Stimulated activated CD4-positive, alpha-beta T cell treated with anti-CD3 and anti-CD28 coated beads, Interleukin-1b, Interleukin-23, amount 100 ng/mL, for 4 hours (primary cell): ENCODE data around the gene MED31.
A peak's percentile ranks its signal among the peaks of the same experiment; 100 is the strongest.
"Not testable (repeated sequence)": the region's sequence is repeated elsewhere in the genome, so short reads cannot be mapped to it uniquely, and the experiment has no call there.

Source experiments
- DNase-seq, 2 donors: peaks; one replicate each; pipeline ENCODE4 v3.0.0-alpha.2; 2020; ENCODE audit warnings: low read depth in 2 of 2

MED31 gene

DNA sequence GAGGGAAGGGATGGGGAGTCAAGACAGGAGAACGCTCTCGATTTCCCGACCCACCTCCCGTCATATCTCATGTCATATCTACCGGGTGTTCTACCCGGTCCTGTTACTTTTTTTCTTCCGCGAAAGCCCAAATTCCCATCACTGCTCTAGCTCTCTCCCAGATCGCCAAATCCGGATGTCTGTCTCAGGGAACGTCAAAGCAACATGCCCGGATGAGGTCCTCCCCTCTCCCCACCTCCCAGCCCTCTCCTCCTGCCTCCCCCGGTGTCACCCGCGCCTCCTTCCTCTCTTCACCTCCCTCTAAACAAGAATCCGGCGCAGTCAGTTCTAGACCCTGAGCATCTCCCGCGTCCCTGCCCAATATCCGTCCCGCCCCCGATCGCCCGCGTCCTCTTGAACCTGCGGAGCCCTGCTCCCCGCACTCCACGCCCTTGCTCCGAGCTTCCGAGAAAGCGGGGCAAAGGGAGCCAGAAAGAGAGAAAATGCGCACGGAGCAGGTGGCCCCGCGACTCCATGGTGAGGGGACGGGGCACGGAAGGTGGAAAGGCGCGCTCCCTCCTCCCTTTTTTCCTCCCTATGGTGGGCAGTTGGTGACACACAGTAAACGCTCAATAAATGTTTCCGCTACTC, 4.4 kb upstream of the MED31 start:
- DNase-seq, result not testable (repeated sequence)

DNA sequence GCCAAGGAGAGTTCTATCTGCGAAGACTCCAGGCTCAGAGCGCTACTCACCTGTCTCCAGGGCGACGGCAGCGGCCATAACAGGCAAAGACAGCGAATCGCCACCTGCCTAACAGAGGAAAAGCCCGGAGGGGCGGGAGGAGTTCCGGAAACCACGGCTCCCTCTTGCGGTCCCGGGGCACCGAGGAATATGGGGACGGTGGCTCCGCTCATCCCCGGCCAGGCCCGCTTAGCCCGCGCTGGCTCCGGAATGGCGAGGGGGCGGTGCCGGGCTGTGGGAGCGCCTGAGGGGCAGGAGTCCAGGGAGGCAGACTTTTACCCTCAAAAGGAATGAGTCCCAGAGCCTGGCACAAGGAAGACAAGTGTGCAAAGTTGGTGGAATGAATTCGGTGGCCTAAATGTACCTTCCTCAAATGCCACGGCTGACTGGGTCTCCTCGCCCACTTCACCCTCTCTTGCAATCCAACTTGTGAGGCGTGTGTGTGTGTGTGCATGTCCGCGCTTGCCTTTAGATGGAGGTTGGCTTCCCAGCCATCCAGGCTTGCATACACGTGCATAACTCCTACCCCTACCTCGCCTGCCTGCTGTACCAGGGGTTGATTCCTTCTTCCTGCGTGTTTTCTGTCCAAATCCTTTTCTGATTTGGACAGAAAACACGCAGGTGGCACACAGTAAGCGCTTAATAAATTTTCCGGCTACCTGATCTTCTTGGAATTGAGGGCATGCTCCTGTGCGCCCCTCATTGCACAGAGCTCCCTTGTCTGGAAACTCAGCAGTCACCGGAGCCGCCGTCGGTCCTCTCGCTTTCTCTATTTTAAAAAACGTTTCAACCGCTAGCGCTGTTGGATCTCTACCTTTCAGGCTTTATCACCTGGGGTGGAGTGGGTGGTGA, 3.7 kb upstream of the MED31 start:
- DNase-seq, result no peak

DNA sequence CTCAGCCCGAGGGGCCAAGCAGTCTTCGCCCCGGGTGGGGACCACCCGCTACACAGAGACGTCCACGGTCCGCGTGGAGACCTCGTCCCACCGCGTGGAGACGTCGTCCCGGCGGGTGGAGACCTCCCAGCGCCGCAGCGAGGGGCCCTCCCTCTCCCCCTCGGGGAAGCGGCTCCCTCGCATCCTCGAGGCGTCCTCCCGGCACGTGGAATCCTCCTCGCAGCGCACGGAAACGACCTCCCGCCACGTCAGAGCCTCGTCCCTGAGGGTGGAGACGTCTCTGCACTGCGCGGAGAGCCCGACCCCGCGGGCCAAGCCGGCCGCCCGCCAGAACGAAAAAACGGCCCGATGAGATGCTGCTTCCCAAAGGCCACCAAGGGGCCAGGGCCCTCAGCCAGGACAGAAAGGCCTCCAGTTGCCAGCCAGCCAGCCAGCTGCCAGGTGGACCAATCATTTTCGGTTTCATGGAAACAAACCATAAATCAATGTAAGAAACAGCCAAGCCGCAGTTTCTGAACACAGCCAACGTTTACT, 581 bp upstream of the MED31 start:
- no peak for DNase-seq

DNA sequence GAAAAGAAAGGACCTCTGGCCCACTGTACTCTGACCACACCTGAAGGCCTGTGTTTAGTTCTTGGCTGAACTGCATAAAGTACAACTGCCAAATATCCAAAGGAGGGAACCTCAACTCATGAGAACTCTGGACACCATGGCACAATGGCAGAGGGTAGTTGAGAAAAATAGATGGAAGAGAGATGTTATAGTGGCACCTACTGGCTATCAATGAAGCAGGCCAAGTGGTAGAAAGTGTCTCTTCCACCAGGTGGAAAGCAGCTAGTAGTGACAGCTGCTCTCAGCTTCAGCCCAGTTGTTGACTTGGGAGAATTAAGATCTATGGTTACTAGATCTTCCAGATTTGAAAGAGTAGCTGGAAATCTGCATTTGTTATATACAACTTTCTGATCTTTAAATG, 3.2 kb downstream of the MED31 start:
- DNase-seq, result no peak

DNA sequence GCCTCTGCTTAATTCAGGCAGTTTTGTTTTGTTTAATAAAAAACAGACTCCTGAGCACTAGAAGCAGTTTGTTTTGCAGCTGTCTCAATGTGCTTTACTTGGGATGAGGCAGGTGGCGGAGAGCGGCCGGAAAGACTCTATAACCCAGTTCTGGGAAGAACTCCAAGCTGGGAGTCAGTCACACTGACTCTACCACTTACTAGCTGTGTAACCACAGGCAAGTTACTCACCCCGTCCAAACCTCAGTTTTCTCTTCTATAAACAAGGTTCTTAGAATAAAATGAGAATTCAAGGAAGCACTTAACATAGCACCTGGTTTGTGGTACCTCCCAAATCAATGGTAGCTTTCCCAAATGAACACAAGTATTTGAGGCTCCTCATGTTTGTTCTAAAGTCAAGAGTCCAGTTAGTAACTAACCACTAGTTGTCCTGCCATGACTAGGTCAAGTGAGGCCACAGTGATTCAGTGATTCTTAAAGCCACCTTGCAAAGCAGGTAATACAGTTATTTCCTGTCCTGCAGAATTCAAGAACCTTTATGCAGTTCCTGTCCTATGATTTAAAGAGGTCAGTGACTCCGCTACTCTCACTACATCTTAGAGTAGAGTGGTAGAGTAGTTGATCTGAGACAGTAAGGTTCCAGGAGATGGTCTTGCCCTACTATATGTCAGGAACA, 7.8 kb downstream of the MED31 start:
- DNase-seq, result no peak

DNA sequence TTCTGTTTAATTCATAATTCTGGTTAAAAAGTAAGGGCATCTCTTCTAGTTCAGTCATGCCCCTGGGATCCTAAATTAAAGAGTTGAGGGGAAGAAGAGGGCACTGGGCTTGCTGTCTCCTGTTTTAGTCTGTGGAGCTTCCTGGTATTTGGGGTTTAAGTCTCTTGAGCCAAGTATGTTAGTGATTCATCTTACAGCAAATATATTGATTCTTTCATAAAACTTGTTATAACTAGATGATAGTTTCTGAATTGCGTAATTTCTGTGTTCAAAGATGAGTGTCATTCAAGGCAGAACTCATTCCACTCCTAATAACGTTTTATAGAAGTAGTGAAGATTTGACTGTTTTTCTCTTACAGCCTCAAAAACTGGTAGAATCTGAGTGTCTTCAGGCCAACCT, 8.8 kb downstream of the MED31 start:
- no peak for DNase-seq

DNA sequence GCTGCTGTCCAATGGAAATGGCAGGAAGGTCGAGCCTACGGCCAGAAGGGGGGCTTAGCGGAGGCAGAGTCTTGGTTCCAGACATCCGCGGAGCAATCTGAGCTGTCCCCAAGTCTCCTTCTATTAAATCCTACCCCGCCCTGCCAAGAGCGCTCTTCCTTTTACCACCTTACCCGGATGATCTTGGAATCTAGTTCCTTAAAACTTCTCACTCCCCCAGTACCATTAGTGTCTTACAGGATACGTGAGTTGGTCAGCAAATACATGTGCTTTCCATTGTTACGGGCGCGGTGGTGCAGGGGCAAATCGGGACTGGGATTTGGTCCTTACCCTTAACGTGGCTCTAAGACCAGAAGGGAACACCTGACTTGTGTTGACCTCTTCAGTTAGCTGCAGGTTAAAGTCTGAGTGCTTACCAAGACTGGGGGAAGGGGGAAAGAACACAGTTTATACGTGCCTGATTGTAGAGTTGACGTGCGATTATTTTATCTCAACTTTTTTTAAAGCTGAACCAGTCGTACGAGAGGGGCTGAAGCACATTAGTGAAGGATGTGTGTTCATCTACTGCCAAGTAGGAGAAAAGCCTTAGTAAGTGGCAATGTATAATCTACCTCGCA, 10.1 kb downstream of the MED31 start:
- DNase-seq, result no peak

DNA sequence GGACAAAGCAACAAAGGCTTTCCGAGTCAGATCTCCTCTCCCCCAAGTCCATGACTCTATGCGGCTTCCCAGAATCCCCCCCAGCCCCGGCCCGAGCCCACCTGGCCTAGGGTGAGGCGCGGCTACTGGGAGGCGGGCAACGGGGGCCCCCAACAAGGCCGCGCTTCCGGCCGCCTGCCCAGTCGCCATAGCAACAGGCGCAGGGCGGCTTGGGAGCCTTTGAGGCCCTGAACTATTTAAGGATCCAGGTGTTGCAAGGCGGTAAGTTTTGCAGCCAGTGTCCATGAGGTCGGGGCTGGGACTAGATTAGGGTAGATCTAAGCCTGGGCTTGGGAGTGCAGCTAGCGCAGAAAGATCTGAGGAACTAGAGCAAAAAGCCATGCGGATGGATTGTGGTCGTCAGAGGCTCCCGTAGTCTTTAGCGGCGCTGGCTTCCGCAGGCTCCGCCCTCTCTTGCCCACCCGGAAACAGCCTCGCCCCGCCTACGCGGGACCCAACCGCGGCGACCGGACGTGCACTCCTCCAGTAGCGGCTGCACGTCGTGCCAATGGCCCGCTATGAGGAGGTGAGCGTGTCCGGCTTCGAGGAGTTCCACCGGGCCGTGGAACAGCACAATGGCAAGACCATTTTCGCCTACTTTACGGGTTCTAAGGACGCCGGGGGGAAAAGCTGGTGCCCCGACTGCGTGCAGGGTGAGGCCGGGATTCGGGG, 10.7 kb downstream of the MED31 start, which contains the start of the genes KIAA0753 and TXNDC17:
Gene KIAA0753, minus strand, starts transcription at position 176 of the 711 bp plus-strand sequence. CDS start 5,608 bp downstream, outside the sequence.
Gene TXNDC17, plus strand, starts transcription at position 525 of the 711 bp plus-strand sequence. Its CDS starts 23 bp downstream, at position 548.
- DNase-seq, result peak; percentile 80 to 90

DNA sequence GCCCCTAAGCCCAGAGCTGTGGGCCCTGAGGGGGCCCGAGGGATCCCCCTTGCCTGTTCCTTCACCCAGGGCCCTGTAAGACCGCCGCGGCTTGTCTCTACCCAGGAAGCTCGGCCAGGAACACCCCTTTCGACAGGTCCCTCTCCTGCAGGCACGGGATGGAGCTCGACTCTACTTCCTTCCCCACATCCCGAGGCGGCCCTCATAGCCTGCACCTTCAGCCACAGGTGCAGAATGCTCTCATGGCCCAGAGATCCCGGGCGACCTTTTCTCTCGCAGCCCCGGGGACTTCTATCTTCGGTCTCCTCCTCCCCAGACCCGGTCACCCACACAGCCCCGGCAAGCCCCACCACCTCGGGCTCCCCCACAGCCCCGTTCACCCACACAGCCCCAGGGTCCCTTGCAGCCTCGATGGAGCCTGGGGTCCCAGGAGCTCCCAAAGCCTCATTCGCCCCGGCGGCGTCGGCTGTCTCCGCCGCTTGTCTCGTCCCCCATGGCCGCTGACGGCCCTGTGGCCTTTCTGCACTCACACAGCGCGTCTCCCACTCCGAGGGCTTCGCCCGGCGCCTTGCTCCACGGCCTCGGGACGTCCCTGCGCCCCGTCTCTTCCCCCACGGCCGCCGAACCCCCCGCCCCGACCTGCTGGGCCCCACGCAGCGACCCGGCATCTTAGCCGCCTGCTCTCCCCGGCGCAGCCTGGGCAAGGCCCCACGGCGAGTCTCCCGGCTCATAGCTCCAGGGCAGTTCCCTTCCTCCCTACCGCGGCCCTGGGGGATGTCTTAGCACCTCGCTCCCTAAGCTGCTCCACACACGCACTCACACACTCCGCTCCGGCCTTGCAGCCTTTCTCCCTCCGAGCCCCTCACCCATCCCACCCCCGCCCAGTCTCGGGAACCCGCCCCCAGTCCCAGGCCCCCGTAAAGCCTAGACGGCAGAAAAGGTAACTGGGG, 11.5 kb downstream of the MED31 start:
- DNase-seq, result no peak

DNA sequence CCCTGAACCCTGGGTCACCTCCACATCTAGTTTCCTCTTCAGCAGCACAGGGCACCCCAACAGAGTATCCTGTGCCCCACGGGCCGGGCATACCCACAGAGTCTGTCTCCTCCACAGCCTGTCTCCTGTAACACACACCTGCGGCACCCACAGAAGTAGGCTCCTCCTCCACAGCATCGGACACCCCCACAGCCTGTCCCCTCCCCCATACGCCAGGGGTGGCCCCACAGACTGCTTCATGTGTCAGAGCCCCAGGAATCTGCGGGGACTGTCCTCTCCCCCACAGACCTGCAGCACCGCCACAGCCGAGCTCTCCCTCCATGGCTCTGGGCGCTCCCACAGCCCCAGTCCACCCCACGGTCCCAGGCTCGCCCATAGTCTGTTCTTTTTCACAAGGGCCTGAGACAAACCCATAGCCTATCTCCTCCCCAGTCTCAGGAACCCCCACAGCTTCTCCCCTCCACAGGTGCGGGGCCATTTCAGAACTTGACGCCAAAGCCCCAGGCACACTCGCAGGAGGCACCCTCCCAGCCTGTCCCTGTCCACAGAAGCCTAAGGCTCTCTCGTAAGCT, 12.3 kb downstream of the MED31 start:
- no peak for DNase-seq

DNA sequence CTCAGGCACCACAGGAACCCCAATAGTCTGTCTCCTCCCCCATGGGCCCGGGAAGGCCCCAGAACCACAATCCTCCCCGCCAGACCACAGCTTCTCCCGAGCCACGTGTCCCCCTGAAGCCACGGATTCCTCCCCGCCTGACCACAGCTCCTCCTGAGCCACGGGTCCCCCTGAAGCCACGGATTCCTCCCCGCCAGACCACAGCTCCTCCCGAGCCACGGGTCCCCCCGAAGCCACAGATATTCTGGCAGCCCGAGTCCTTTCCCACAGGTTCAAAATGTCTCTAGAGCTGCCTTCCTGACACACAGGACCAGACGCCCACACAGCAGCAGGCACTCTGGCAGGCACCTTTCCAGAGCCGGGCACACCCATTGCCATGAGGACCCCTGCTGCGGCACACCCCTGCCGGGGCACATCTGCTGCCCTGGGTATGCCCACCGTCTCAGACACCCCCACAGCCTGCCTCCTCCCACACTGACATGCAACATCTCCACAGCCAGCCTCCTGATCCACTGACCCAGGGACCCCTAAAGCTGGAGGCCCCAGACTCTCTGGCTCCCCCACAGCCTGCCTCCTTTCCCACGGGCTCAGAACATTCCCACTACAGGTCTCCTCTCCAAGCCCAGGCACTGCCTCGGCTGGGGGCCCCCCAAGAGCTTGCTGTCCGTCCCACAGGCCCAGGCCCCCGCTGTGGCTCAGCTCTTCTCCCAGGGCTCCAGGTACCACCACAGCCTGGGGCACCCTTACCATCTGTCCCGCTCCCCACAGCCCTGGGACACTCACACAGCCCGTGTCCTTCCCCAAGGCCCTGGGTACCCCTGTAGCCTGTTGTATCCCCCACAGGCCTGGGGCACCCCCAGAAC, 13.1 kb downstream of the MED31 start:
- DNase-seq, result no peak

DNA sequence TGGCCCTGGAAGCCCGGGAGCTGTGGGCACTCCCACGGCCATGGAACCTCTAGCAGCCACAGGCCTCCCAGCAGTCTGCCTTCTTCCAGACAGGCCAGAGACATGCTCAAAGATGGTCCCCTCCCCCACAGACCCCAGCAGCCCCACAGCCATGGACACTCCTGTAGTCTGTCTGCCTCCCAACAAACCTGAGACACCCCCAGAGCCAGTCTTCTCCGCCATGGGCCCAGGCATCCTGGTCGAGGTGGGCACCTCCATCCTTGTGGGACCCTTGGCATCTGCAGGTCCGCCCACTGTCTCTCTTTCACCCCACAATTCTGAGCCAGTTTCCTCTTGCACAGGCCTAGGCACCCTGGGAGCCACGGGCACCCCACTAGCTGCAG, 14.0 kb downstream of the MED31 start:
- no peak for DNase-seq

DNA sequence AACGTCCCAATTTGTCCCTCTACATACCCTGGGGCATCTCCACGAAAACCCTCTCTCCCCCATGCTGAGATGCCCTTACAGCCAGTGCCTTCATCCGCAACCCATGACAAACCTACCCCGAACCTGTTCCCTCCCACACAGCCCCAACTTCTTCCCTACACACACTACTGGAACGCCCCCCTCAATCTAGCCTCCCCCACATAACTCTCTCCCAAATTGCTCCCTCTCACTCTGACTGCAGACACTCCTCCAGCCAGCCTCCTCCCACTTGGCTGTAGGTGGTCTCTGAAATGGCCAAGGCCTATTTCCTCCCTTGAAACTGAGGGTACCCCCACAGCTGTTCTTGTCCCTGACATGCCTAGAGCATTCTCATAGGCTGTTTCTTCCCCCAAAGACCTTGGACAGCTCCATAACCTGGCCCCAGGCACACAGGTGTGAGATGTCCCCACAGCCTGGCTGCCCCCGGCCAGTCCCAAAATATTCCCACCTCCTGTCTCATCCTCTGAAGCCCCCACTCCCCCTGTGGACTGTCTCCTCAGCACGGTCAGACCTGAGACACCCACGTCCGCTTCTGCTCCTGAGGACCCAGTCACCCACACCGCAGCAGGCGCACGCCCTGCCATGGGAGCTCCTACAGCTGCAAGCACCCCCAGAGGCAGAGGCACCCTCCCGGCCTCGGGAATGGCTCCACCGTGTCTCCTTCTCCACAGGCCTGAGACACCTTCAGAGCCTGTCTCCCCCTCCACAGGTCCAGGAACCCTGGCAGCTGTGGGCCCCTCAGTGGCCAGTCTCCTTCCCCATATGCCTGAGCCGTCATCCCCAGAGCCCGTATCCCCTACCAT, 14.6 kb downstream of the MED31 start:
- DNase-seq, result no peak

DNA sequence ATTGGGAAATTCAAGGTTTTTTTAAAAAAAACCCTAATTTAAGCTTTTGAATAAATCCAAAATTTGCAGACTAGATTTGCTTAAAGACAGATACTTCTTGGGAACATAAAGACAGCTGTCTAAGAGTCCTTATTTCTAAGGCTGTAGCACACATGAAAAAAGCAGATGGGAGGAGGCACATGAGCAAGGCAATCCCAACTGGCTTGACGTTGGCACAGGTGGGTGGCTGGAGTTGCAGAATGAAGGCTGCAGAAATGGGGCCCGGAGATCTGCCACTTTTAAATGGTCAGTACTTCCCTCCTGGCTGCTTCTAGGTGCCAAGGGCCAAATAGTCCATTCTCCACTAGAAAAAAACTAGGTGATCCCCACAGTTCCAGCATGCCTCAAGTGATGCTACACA, 15.3 kb downstream of the MED31 start:
- no peak for DNase-seq

DNA sequence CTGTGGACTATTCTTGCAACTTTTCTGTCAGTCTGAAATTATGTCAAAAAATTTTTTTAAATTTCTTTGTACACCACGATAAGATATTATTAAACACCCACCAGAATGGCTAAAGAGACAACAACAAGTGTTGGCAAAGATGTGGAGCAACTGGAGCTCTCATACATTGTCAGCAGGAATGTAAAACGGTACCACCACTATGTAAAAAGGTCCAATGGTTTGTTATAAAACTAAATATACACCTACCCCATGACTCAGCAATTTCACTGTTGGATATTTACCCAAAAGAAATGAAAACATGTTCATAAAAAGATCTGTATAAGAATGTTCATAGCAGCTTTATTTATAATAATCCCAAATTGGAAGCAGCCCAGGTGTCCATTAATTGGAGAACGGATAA, 18.1 kb downstream of the MED31 start:
- no peak for DNase-seq

DNA sequence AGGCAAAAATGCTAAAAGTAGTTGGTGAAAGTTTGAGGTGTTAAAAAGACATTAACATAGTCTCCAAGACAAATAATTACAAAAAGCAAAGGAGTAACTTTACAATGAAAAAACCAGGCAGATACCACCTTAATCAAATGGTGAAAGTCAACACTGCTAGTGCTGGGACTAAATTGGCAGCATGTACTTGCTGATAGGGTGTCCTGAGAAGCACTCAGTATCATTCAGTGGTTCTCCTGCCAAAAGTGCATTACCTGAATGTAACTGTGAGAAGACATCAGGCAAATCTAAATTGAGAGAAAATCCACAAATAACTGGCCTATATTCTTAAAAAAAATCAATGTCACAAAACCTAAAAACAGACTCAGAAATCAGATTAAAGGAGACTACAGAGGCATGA, 18.9 kb downstream of the MED31 start:
- no peak for DNase-seq

DNA sequence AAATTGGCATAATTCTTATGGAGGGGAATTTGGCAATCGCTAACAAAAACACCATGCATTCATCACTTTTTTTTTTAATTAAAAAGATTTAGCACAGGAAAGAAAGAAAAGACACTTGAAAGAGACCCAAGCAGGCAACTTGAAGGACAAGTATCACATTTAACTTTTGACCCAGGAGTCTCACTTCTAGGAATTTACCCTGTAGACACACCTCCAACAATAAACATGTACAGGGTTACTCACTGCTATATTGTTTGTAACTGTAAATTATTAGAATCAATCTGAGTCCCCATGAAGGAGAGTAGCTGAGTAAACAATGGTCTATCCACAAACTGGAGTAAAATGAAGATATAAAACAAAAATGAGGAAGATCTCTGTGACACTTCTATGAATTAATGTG, 21.0 kb downstream of the MED31 start:
- DNase-seq, result no peak

DNA sequence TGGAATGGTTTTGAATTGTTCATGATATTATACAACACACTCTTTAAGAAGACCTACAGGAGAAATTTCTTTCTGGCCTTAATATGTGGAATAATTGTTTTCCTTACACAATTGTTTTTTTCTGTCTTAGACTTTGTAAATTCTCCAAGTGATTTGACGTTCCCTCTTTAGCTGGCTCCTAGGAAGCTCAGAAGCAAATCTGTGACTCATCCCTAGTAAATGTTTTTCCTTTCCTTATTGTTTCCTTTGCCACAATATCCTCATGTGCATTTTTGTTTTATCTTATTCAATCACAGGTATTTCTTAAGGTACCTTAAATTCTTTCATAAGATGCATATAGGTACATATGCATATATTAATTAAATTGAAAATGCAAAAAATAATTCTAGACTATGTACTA, 24.4 kb downstream of the MED31 start:
- no peak for DNase-seq
